SK-N-SH (cell line): ENCODE measurements around the gene EXOC4. TPM values are rescaled to one million over a fixed set of nuclear protein-coding genes. Genes with fewer than 3 reads are reported as not detected.

Source experiments
- CTCF ChIA-PET: fragments of 300-600, 350-600 bp; formaldehyde crosslinking; extraction: SDS; loops from one replicate; lab custom pipeline; 2021; lab: Yijun Ruan, JAX
- POLR2A ChIA-PET: fragments of 350-600 bp; sonication (Branson Sonifier 250); formaldehyde crosslinking; extraction: SDS; loops from one replicate; lab custom pipeline; 2020; ENCODE audit warnings: antibody characterized with exemption, inconsistent platforms; lab: Yijun Ruan, JAX
- DNase-seq: peaks from one replicate; pipeline ENCODE4 v3.0.0; 2012
- H2AFZ ChIP-seq: fragments of 200-600 bp; sonication (generic); 2 replicates; pipeline ENCODE4 v1.8.1; 2016; ENCODE audit warnings: antibody characterized with exemption, mild to moderate bottlenecking, low read depth
- H3F3A ChIP-seq: fragments of 200-600 bp; sonication (generic); replicated peaks from 2 replicates; pipeline ENCODE3; 2016; ENCODE audit warnings: antibody characterized with exemption, mild to moderate bottlenecking; ENCODE audit not compliant: insufficient read depth
- H3K27ac ChIP-seq, 2 experiments: fragments of 200-500 bp in 1 of 2; fragments of 200-600 bp in 1 of 2; sonication (Bioruptor generic) in 1 of 2; sonication (generic), shearing (Covaris generic) in 1 of 2; 2 replicates each; pipeline versions ENCODE4 v1.5.1 to v1.6.1; 2014 to 2016; ENCODE audit warnings: low read depth in 2 of 2, inconsistent platforms in 1 of 2, low read length in 1 of 2, mild to moderate bottlenecking in 1 of 2, mixed read lengths in 1 of 2
- H3K27me3 ChIP-seq: fragments of 200-600 bp; sonication (generic), shearing (Covaris generic); 2 replicates; pipeline ENCODE4 v1.6.1; 2016; ENCODE audit warnings: mixed run types; ENCODE audit not compliant: insufficient read depth
- H3K36me3 ChIP-seq, 2 experiments: fragments of 200-500 bp in 1 of 2; fragments of 200-600 bp in 1 of 2; sonication (Bioruptor generic) in 1 of 2; sonication (generic) in 1 of 2; replicated peaks in 1 of 2; 2 replicates each; pipeline versions ENCODE3 to v1.5.1; 2014 to 2016; ENCODE audit warnings: low read length in 1 of 2, mild to moderate bottlenecking in 1 of 2; ENCODE audit not compliant: insufficient read depth in 2 of 2, control insufficient read depth in 1 of 2
- H3K4me1 ChIP-seq, 2 experiments: fragments of 200-500 bp in 1 of 2; fragments of 200-600 bp in 1 of 2; sonication (Bioruptor generic) in 1 of 2; sonication (generic), shearing (Covaris generic) in 1 of 2; 2 replicates each; pipeline versions ENCODE4 v1.5.1 to v1.6.1; 2014 to 2016; ENCODE audit warnings: low read depth in 1 of 2, low read length in 1 of 2, mixed run types in 1 of 2; ENCODE audit not compliant: insufficient read depth in 2 of 2, control insufficient read depth in 1 of 2
- H3K4me2 ChIP-seq: fragments of 200-600 bp; sonication (generic), shearing (Covaris generic); 2 replicates; pipeline ENCODE4 v1.6.1; 2017; ENCODE audit warnings: mixed run types
- H3K4me3 ChIP-seq, 2 experiments: fragments of 200-500 bp in 1 of 2; fragments of 200-600 bp in 1 of 2; sonication (Bioruptor generic) in 1 of 2; sonication (generic), shearing (Covaris generic) in 1 of 2; 2 replicates each; pipeline versions ENCODE4 v1.5.1 to v1.8.1; 2014 to 2016; ENCODE audit warnings: low read depth in 2 of 2, inconsistent platforms in 1 of 2, low read length in 1 of 2, mild to moderate bottlenecking in 1 of 2, mixed read lengths in 1 of 2, moderate library complexity in 1 of 2
- H3K79me2 ChIP-seq: fragments of 200-600 bp; sonication (generic); 2 replicates; pipeline ENCODE4 v1.8.1; 2017; ENCODE audit warnings: mild to moderate bottlenecking; ENCODE audit not compliant: insufficient read depth
- H3K9ac ChIP-seq: fragments of 200-600 bp; sonication (generic); 2 replicates; pipeline ENCODE4 v1.6.1; 2017; ENCODE audit warnings: mixed run types
- H3K9me2 ChIP-seq: fragments of 200-600 bp; sonication (generic); 2 replicates; pipeline ENCODE4 v1.6.1; 2017; ENCODE audit warnings: mixed run types
- H3K9me3 ChIP-seq: fragments of 200-600 bp; sonication (generic); 2 replicates; pipeline ENCODE4 v1.6.1; 2017; ENCODE audit warnings: mixed run types, mild to moderate bottlenecking, moderate library complexity
- H4K20me1 ChIP-seq: fragments of 200-600 bp; sonication (generic); 2 replicates; pipeline ENCODE4 v1.6.1; 2017; ENCODE audit warnings: mild to moderate bottlenecking, mixed run types; ENCODE audit not compliant: insufficient read depth
- CTCF ChIP-seq: fragments of 200-600 bp; sonication (generic); IDR thresholded peaks from 2 replicates; pipeline ENCODE4 v1.6.1; 2017; ENCODE audit warnings: antibody characterized with exemption, mild to moderate bottlenecking, moderate library complexity
- ELF1 ChIP-seq: IDR thresholded peaks from 2 replicates; pipeline ENCODE4 v1.4.0; 2012
- FOXJ3 ChIP-seq: sonication (generic); formaldehyde crosslinking; IDR thresholded peaks from 2 replicates; pipeline ENCODE4 v1.5.1; 2020; ENCODE audit warnings: mild to moderate bottlenecking, missing genetic modification reagents
- GABPA ChIP-seq: IDR thresholded peaks from 2 replicates; pipeline ENCODE4 v1.4.0; 2012; ENCODE audit warnings: low read depth, mild to moderate bottlenecking
- GATA2 ChIP-seq: sonication (generic); formaldehyde crosslinking; IDR thresholded peaks from 2 replicates; pipeline ENCODE4 v1.5.0; 2020; ENCODE audit warnings: mild to moderate bottlenecking, missing genetic modification reagents
- IRF3 ChIP-seq: fragments of 150-350 bp; IDR thresholded peaks from 2 replicates; pipeline ENCODE4 v1.6.1; 2016; ENCODE audit warnings: mild to moderate bottlenecking, low read depth, low read length
- JUND ChIP-seq: IDR thresholded peaks from 2 replicates; pipeline ENCODE4 v1.4.0; 2012
- MAX ChIP-seq: IDR thresholded peaks from 2 replicates; pipeline ENCODE4 v1.4.0; 2012; ENCODE audit warnings: low read depth
- MEF2A ChIP-seq: IDR thresholded peaks from 2 replicates; pipeline ENCODE4 v1.4.0; 2012; ENCODE audit warnings: low read depth, borderline replicate concordance
- MXI1 ChIP-seq: IDR thresholded peaks from 2 replicates; pipeline ENCODE4 v1.6.1; 2012; ENCODE audit warnings: mild to moderate bottlenecking, low read depth, low read length, improper control_type of control experiment
- NFIC ChIP-seq: IDR thresholded peaks from 2 replicates; pipeline ENCODE4 v1.4.0; 2012; ENCODE audit warnings: borderline replicate concordance
- PBX3 ChIP-seq: IDR thresholded peaks from 2 replicates; pipeline ENCODE4; 2012
- POLR2AphosphoS5 ChIP-seq: IDR thresholded peaks from 2 replicates; pipeline ENCODE4 v1.6.1; 2012; ENCODE audit warnings: low read depth, low read length
- RAD21 ChIP-seq: IDR thresholded peaks from 2 replicates; pipeline ENCODE4 v1.6.1; 2012; ENCODE audit warnings: mild to moderate bottlenecking, low read length
- RCOR1 ChIP-seq: fragments of 150-350 bp; IDR thresholded peaks from 2 replicates; pipeline ENCODE4 v1.6.1; 2017; ENCODE audit warnings: antibody characterized with exemption, low read length
- REST ChIP-seq: IDR thresholded peaks from 2 replicates; pipeline ENCODE4 v1.6.1; 2012; ENCODE audit warnings: mild to moderate bottlenecking, low read depth, low read length, moderate library complexity
- RFX5 ChIP-seq: IDR thresholded peaks from 2 replicates; pipeline ENCODE4 v1.6.1; 2012; ENCODE audit warnings: mild to moderate bottlenecking, improper control_type of control experiment, low read length
- RXRA ChIP-seq: IDR thresholded peaks from 2 replicates; pipeline ENCODE4 v1.4.0; 2012; ENCODE audit warnings: low read depth, mild to moderate bottlenecking, borderline replicate concordance
- SIN3A ChIP-seq: IDR thresholded peaks from 2 replicates; pipeline ENCODE4 v1.6.1; 2012; ENCODE audit warnings: low read depth, mild to moderate bottlenecking, low read length, moderate library complexity, borderline replicate concordance
- SMC3 ChIP-seq: IDR thresholded peaks from 2 replicates; pipeline ENCODE4 v1.6.1; 2012; ENCODE audit warnings: low read depth, low read length, improper control_type of control experiment
- TAF1 ChIP-seq: IDR thresholded peaks from 2 replicates; pipeline ENCODE4 v1.6.1; 2012; ENCODE audit warnings: low read depth, mild to moderate bottlenecking, low read length, moderate library complexity, borderline replicate concordance
- USF2 ChIP-seq: fragments of 150-350 bp; IDR thresholded peaks from 2 replicates; pipeline ENCODE4 v1.6.1; 2017; ENCODE audit warnings: antibody characterized with exemption, low read length, low read depth, borderline replicate concordance
- YY1 ChIP-seq: IDR thresholded peaks from 2 replicates; pipeline ENCODE4 v1.4.0; 2012; ENCODE audit warnings: low read depth, mild to moderate bottlenecking
- ZBTB33 ChIP-seq: IDR thresholded peaks from 2 replicates; pipeline ENCODE4 v1.4.0; 2012; ENCODE audit warnings: low read depth, borderline replicate concordance
- WGBS: methylation state at CpG from one replicate; pipeline ENCODE4 v1.1.6; 2017; ENCODE audit warnings: low lambda C conversion rate; 5-methylcytosine and 5-hydroxymethylcytosine counted together
- polyA plus RNA-seq, 3 experiments: library from polyadenylated mRNA; depleted of rRNA; stranded (reverse); fragments of >200 nt; gene quantifications; 2 replicates each; pipeline ENCODE4 v1.2.3, GENCODE V29; 2012

EXOC4 gene
- polyA plus RNA-seq, 1 of the 3 experiments (the other 2 are of a cell fraction) = 37.3 TPM

GRCh38 chr7:133957845-133958244 is 705.0 kb downstream of the EXOC4 start:
- Histone ChIP-seq H3K4me2 (no peak overlapping the region), H2AFZ (no peak overlapping the region), H3K36me3 (peaks cover 4 to 6% of the 10 kb centered on the region in 2 experiments), H4K20me1 (no peaks in the 10 kb centered on the region), H3K79me2 (no peaks in the 10 kb centered on the region), H3K27me3 (no peaks in the 10 kb centered on the region), H3K9me2 (no peaks in the 10 kb centered on the region), H3K4me3 (no peak overlapping the region), H3K9ac (no peak overlapping the region), H3F3A (peaks cover 3% of the 10 kb centered on the region), H3K27ac (peak overlapping the region in 1 of 2 experiments; percentile 98; a peak in 2 of 4 replicates), H3K4me1 (peaks cover 0 to 41% of the 10 kb centered on the region in 2 experiments; a peak in 2 of 4 replicates), H3K9me3 (no peaks in the 10 kb centered on the region)
- DNase-seq = peak; percentile 66
- ChIA-PET POLR2A (no interaction called here), CTCF (interaction anchor here (1.3 to 2.8 kb wide), 4 partner anchors 12 to 102 kb away, joined by 4 to 12 read pairs (median 6); no protein-coding TSS in a partner anchor)
- WGBS = 75% methylated on average over 2 of the region's 2 CpGs
- TF ChIP-seq REST (no peak), SIN3A (no peak), GATA2 (peak; percentile 82), PBX3 (no peak), CTCF (no peak), ELF1 (no peak), MXI1 (peak; percentile 72; the same call in 1 of the 2 replicates), SMC3 (no peak), NFIC (no peak), RFX5 (no peak), YY1 (no peak), USF2 (no peak), ZBTB33 (no peak), RCOR1 (peak; percentile 97), MEF2A (no peak), IRF3 (no peak), TAF1 (no peak), GABPA (no peak), FOXJ3 (CRISPR knock-in tag) (peak; percentile 86), MAX (no peak), JUND (no peak), RXRA (no peak), RAD21 (peak; percentile 34; the same call in 1 of the 2 replicates), POLR2AphosphoS5 (peak; percentile 24; the same call in 1 of the 2 replicates)
